MG63 (cell line): ENCODE results near the gene SLC16A12. TPM values are rescaled to one million over a fixed set of nuclear protein-coding genes. Genes with fewer than 3 reads are reported as not detected.

ENCODE experiments used
- DNase-seq: peaks from one replicate; pipeline ENCODE4 v3.0.0-alpha.2; 2020
- H3K27me3 ChIP-seq: fragments of 250-450 bp; sonication (Bioruptor Pico); 2 replicates; pipeline ENCODE4 v1.5.1; 2020; ENCODE audit warnings: mild to moderate bottlenecking, moderate library complexity
- H3K36me3 ChIP-seq: fragments of 250-450 bp; sonication (Bioruptor Pico); 2 replicates; pipeline ENCODE4 v1.5.1; 2020; ENCODE audit warnings: mild to moderate bottlenecking, moderate library complexity
- H3K4me3 ChIP-seq: fragments of 250-450 bp; sonication (Bioruptor Pico); 2 replicates; pipeline ENCODE4 v1.5.1; 2020; ENCODE audit warnings: mild to moderate bottlenecking, moderate library complexity
- H3K9me3 ChIP-seq: fragments of 250-450 bp; sonication (Bioruptor Pico); 2 replicates; pipeline ENCODE4 v1.5.1; 2020; ENCODE audit warnings: mild to moderate bottlenecking, moderate library complexity
- total RNA-seq: library from RNA; depleted of rRNA; stranded (reverse); fragments of >200 nt; shearing (Covaris generic); gene quantifications from 2 replicates; pipeline ENCODE4 v1.2.3, GENCODE V29; 2014; ENCODE audit warnings: low replicate concordance; rRNA removed

SLC16A12 gene
- not detected in 2 replicates for total RNA-seq

GRCh38 chr10:89535171-89536012, at the start of gene SLC16A12:
TSS of gene SLC16A12 (minus strand) at chr10:89535594. CDS start at chr10:89462578, 73,016 bp downstream.
- Histone ChIP-seq H3K4me3 (peak within 1 kb of the TSS; percentile 37), H3K27me3 (peaks cover 10% of the 10 kb centered on the region), H3K9me3 (no peaks in the 10 kb centered on the region), H3K36me3 (no peaks in the 10 kb centered on the region)
- peak; percentile 37 for DNase-seq

GRCh38 chr10:89582022-89582421, 46.6 kb upstream of the SLC16A12 start:
- Histone ChIP-seq H3K27me3 (no peaks in the 10 kb centered on the region), H3K36me3 (no peaks in the 10 kb centered on the region), H3K4me3 (no peak overlapping the region), H3K9me3 (peaks cover 2% of the 10 kb centered on the region)
- DNase-seq, result no peak

- no peak for DNase-seq
- no peaks in the 10 kb centered on the region for H3K27me3 ChIP-seq
- H3K9me3 ChIP-seq, result peaks cover 6% of the 10 kb centered on the region
- H3K4me3 ChIP-seq, result no peak overlapping the region
- H3K36me3 ChIP-seq, result no peaks in the 10 kb centered on the region
These were observed 44.8 kb upstream of the SLC16A12 start for GRCh38 chr10:89580243-89580642.

- no peak overlapping the region for H3K4me3 ChIP-seq
- DNase-seq, result no peak
- no peaks in the 10 kb centered on the region for H3K36me3 ChIP-seq
- H3K9me3 ChIP-seq, result peaks cover 6% of the 10 kb centered on the region
- no peaks in the 10 kb centered on the region for H3K27me3 ChIP-seq
These were observed 41.3 kb upstream of the SLC16A12 start for GRCh38 chr10:89576696-89577095.

- peaks cover 6% of the 10 kb centered on the region for H3K9me3 ChIP-seq
- no peaks in the 10 kb centered on the region for H3K36me3 ChIP-seq
- no peak for DNase-seq
- no peaks in the 10 kb centered on the region for H3K27me3 ChIP-seq
- no peak overlapping the region for H3K4me3 ChIP-seq
These were observed 40.6 kb upstream of the SLC16A12 start for GRCh38 chr10:89576022-89576421.

- H3K27me3 ChIP-seq, result no peaks in the 10 kb centered on the region
- DNase-seq, result no peak
- peaks cover 6% of the 10 kb centered on the region for H3K9me3 ChIP-seq
- no peaks in the 10 kb centered on the region for H3K36me3 ChIP-seq
- H3K4me3 ChIP-seq, result no peak overlapping the region
These were observed 39.6 kb upstream of the SLC16A12 start for GRCh38 chr10:89575031-89575430.

- no peak for DNase-seq
- Histone ChIP-seq H3K9me3 (peaks cover 6% of the 10 kb centered on the region), H3K27me3 (no peaks in the 10 kb centered on the region), H3K36me3 (no peaks in the 10 kb centered on the region), H3K4me3 (no peak overlapping the region)
These were observed 39.0 kb upstream of the SLC16A12 start for GRCh38 chr10:89574368-89574767.

GRCh38 chr10:89567576-89568245, 32.3 kb upstream of the SLC16A12 start:
- no peak for DNase-seq
- no peak overlapping the region for H3K4me3 ChIP-seq
- no peaks in the 10 kb centered on the region for H3K27me3 ChIP-seq
- no peaks in the 10 kb centered on the region for H3K36me3 ChIP-seq
- H3K9me3 ChIP-seq, result no peaks in the 10 kb centered on the region

GRCh38 chr10:89566992-89567391, 31.6 kb upstream of the SLC16A12 start:
- Histone ChIP-seq H3K27me3 (no peaks in the 10 kb centered on the region), H3K9me3 (no peaks in the 10 kb centered on the region), H3K36me3 (no peaks in the 10 kb centered on the region), H3K4me3 (no peak overlapping the region)
- no peak for DNase-seq

GRCh38 chr10:89566095-89566950, 30.9 kb upstream of the SLC16A12 start:
- no peaks in the 10 kb centered on the region for H3K27me3 ChIP-seq
- no peak for DNase-seq
- H3K36me3 ChIP-seq, result no peaks in the 10 kb centered on the region
- no peaks in the 10 kb centered on the region for H3K9me3 ChIP-seq
- no peak overlapping the region for H3K4me3 ChIP-seq

- Histone ChIP-seq H3K27me3 (no peaks in the 10 kb centered on the region), H3K9me3 (no peaks in the 10 kb centered on the region), H3K4me3 (no peak overlapping the region), H3K36me3 (no peaks in the 10 kb centered on the region)
- DNase-seq, result no peak
These were observed 29.8 kb upstream of the SLC16A12 start for GRCh38 chr10:89565180-89565579.

GRCh38 chr10:89563861-89564478, 28.6 kb upstream of the SLC16A12 start:
- Histone ChIP-seq H3K27me3 (no peaks in the 10 kb centered on the region), H3K36me3 (no peaks in the 10 kb centered on the region), H3K9me3 (no peaks in the 10 kb centered on the region), H3K4me3 (no peak overlapping the region)
- DNase-seq, result no peak

- Histone ChIP-seq H3K4me3 (no peak overlapping the region), H3K27me3 (no peaks in the 10 kb centered on the region), H3K36me3 (no peaks in the 10 kb centered on the region), H3K9me3 (no peaks in the 10 kb centered on the region)
- no peak for DNase-seq
These were observed 27.9 kb upstream of the SLC16A12 start for GRCh38 chr10:89563311-89563710.

- no peak for DNase-seq
- H3K9me3 ChIP-seq, result 0 out of 2 replicates have a peak, but pooled peaks cover 2% of the 10 kb centered on the region
- H3K36me3 ChIP-seq, result no peaks in the 10 kb centered on the region
- no peak overlapping the region for H3K4me3 ChIP-seq
- H3K27me3 ChIP-seq, result no peaks in the 10 kb centered on the region
These were observed 21.2 kb upstream of the SLC16A12 start for GRCh38 chr10:89556600-89556999.

GRCh38 chr10:89555688-89556445, 20.5 kb upstream of the SLC16A12 start:
- H3K4me3 ChIP-seq, result no peak overlapping the region
- no peak for DNase-seq
- no peaks in the 10 kb centered on the region for H3K27me3 ChIP-seq
- 0 out of 2 replicates have a peak, but pooled peaks cover 2% of the 10 kb centered on the region for H3K9me3 ChIP-seq
- H3K36me3 ChIP-seq, result no peaks in the 10 kb centered on the region

GRCh38 chr10:89554433-89554832, 19.0 kb upstream of the SLC16A12 start:
- DNase-seq, result no peak
- H3K27me3 ChIP-seq, result no peaks in the 10 kb centered on the region
- H3K36me3 ChIP-seq, result no peaks in the 10 kb centered on the region
- H3K9me3 ChIP-seq, result 0 out of 2 replicates have a peak, but pooled peaks cover 2% of the 10 kb centered on the region
- H3K4me3 ChIP-seq, result no peak overlapping the region
